DND-41 (cell line): ENCODE measurements around the gene C13orf46.

ENCODE experiments used
- ATAC-seq: fragments of 200-7000 bp; cut with Tn5 transposase; 3 replicates; pipeline ENCODE4 v1.9.1; 2021; ENCODE audit warnings: low read depth; ENCODE audit not compliant: insufficient read depth
- DNase-seq: peaks from one replicate; pipeline ENCODE4 v3.0.0-alpha.2; 2020
- H2AFZ ChIP-seq: 2 replicates; pipeline ENCODE4 v1.6.0; 2012; ENCODE audit warnings: low read depth, low read length
- H3K27ac ChIP-seq: 2 replicates; pipeline ENCODE4 v1.5.1; 2012; ENCODE audit warnings: low read length, inconsistent platforms
- H3K27me3 ChIP-seq: fragments of 200-600 bp; sonication (generic); 2 replicates; pipeline ENCODE4 v1.6.0; 2012; ENCODE audit warnings: low read length, mild to moderate bottlenecking, inconsistent platforms; ENCODE audit not compliant: insufficient read depth, poor library complexity
- H3K36me3 ChIP-seq: 2 replicates; pipeline ENCODE4 v1.5.1; 2012; ENCODE audit warnings: low read length, inconsistent platforms; ENCODE audit not compliant: insufficient read depth
- H3K4me1 ChIP-seq: 2 replicates; pipeline ENCODE4 v1.5.1; 2012; ENCODE audit warnings: mild to moderate bottlenecking, low read length; ENCODE audit not compliant: insufficient read depth
- H3K4me2 ChIP-seq: 2 replicates; pipeline ENCODE4 v1.6.0; 2012; ENCODE audit warnings: mild to moderate bottlenecking, moderate library complexity, low read length, inconsistent platforms; ENCODE audit not compliant: insufficient read depth
- H3K4me3 ChIP-seq, 2 experiments: fragments of 200-600 bp in 1 of 2; shearing (Covaris generic) in 1 of 2; 2 replicates each; pipeline ENCODE4 v1.5.1; 2012 to 2016; ENCODE audit warnings: inconsistent platforms in 2 of 2, low read length in 2 of 2, mild to moderate bottlenecking in 2 of 2, low read depth in 1 of 2, moderate library complexity in 1 of 2
- H3K79me2 ChIP-seq: 2 replicates; pipeline ENCODE4 v1.6.0; 2012; ENCODE audit warnings: low read length, inconsistent platforms; ENCODE audit not compliant: insufficient read depth
- H3K9ac ChIP-seq: 2 replicates; pipeline ENCODE4 v1.6.0; 2012; ENCODE audit warnings: low read depth, mild to moderate bottlenecking, inconsistent platforms, low read length, moderate library complexity
- H3K9me3 ChIP-seq: 2 replicates; pipeline ENCODE4 v1.5.1; 2012; ENCODE audit warnings: low read length, moderate library complexity, mild to moderate bottlenecking, inconsistent platforms; ENCODE audit not compliant: insufficient read depth, severe bottlenecking
- H4K20me1 ChIP-seq: 2 replicates; pipeline ENCODE4 v1.6.0; 2012; ENCODE audit warnings: low read length; ENCODE audit not compliant: insufficient read depth
- EZH2 ChIP-seq: IDR thresholded peaks from 3 replicates; pipeline ENCODE4 v1.6.1; 2012; ENCODE audit warnings: borderline replicate concordance, low read depth, mild to moderate bottlenecking, moderate library complexity, low read length, inconsistent platforms; ENCODE audit not compliant: severe bottlenecking
- TF ChIP-seq, protein P1 (sequence below): IDR thresholded peaks from 2 replicates; pipeline ENCODE4 v1.5.1; 2012; ENCODE audit warnings: borderline replicate concordance, low read length, moderate library complexity, mild to moderate bottlenecking; ENCODE audit not compliant: poor library complexity, severe bottlenecking; ENCODE audit errors: extremely low read depth

Gene C13orf46

DNA sequence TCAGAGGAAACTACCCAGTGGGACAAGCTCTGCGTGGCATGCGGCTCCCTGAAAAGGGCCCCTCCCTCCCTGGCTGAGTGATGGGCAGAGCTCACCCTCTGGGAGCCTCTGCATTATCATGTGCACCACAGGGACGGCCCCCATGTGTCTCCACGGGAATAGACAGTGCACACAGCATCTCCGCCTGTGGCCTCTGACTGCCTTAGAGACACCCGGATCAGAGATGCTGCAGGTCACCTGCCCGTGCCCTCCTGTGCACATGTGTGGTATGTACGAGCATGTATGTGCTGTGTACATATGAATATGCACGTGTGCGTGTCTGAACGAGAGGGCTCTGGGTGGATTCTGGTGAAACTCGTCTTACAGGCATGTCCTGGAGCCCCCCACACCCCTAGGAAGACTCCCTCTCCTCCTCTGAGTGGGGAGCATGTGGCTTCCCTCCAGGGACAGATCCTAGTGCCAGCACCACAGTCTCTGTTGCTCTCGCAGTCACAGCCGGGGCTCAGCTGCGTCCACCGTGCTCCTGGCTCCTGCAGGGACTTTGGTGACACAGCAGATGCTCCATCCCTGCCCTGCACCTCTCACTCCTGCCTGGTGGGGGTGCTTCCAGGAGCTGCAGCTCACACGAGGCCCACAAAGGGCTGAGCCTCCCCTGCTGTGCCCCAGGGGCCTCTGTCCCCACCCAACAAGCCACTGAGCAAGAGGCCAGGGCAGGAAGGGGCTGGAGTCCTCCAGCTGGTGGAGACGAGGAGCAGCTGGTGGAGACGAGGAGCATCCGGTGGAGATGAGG lies 19.6 kb downstream of the C13orf46 start:
- no peak overlapping the region for H3K27ac ChIP-seq
- H3K27me3 ChIP-seq, result no peaks in the 10 kb centered on the region
- H4K20me1 ChIP-seq, result peaks cover 3% of the 10 kb centered on the region; the same call in 1 of the 2 replicates

DNA sequence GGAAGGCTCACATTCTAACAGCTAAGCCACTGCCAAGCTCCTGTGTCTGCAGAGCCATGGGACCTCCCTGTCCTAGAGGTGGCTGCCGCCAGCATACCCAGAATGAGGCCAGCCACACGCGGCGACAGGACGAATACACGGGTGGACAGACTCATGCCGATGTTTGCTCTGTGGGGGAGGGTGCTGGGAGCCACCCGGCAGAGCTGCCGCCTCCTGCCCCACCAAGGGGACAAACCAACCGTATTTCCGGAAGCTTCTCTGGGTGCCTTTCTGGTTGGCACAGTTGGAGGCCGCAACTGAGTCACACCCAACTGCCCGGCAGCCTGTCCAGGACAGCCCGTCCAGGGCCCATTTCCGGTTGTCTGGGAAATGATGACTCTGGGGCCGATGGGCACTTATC lies 20.3 kb downstream of the C13orf46 start:
- ATAC-seq (no peak), DNase-seq (no peak)
- Histone ChIP-seq H4K20me1 (peaks cover 3% of the 10 kb centered on the region; the same call in 1 of the 2 replicates), H3K4me2 (no peak overlapping the region), H3K79me2 (no peaks in the 10 kb centered on the region), H3K9ac (no peak overlapping the region), H3K27me3 (no peaks in the 10 kb centered on the region), H3K4me1 (no peaks in the 10 kb centered on the region), H3K27ac (no peak overlapping the region), H3K9me3 (no peaks in the 10 kb centered on the region), H3K36me3 (no peaks in the 10 kb centered on the region), H3K4me3 (no peak overlapping the region), H2AFZ (no peak overlapping the region)
- TF ChIP-seq, protein P1, sequence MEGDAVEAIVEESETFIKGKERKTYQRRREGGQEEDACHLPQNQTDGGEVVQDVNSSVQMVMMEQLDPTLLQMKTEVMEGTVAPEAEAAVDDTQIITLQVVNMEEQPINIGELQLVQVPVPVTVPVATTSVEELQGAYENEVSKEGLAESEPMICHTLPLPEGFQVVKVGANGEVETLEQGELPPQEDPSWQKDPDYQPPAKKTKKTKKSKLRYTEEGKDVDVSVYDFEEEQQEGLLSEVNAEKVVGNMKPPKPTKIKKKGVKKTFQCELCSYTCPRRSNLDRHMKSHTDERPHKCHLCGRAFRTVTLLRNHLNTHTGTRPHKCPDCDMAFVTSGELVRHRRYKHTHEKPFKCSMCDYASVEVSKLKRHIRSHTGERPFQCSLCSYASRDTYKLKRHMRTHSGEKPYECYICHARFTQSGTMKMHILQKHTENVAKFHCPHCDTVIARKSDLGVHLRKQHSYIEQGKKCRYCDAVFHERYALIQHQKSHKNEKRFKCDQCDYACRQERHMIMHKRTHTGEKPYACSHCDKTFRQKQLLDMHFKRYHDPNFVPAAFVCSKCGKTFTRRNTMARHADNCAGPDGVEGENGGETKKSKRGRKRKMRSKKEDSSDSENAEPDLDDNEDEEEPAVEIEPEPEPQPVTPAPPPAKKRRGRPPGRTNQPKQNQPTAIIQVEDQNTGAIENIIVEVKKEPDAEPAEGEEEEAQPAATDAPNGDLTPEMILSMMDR, result no peak
- no peak for TF ChIP-seq EZH2

More for the DNA sequence above, 19.6 kb downstream of the C13orf46 start:
- peaks cover 4% of the 10 kb centered on the region for H3K9me3 ChIP-seq
- H3K9ac ChIP-seq, result no peak overlapping the region
- peak; percentile 47; the same call in 1 of the 3 replicates for ATAC-seq
- H3K4me1 ChIP-seq, result no peaks in the 10 kb centered on the region
- H3K4me2 ChIP-seq, result no peak overlapping the region
- no peak overlapping the region for H2AFZ ChIP-seq
- H3K79me2 ChIP-seq, result no peaks in the 10 kb centered on the region
- no peak for DNase-seq
- TF ChIP-seq, protein P1, result no peak
- TF ChIP-seq EZH2, result no peak
- H3K36me3 ChIP-seq, result no peaks in the 10 kb centered on the region
- H3K4me3 ChIP-seq, result no peak overlapping the region

- Histone ChIP-seq H3K9ac (no peak overlapping the region), H3K4me1 (no peaks in the 10 kb centered on the region), H3K27me3 (no peaks in the 10 kb centered on the region), H3K79me2 (no peaks in the 10 kb centered on the region), H3K36me3 (no peaks in the 10 kb centered on the region), H3K9me3 (no peaks in the 10 kb centered on the region), H3K4me2 (no peak overlapping the region), H4K20me1 (peaks cover 3% of the 10 kb centered on the region; the same call in 1 of the 2 replicates), H2AFZ (no peak overlapping the region), H3K27ac (no peak overlapping the region), H3K4me3 (no peak overlapping the region)
- no peak for TF ChIP-seq EZH2
- TF ChIP-seq, protein P1, result no peak
- no peak for DNase-seq
- no peak for ATAC-seq
These were observed 20.8 kb downstream of the C13orf46 start for GRCh38 chr13:113952983-113953520.
